ENCODE data around the gene HS2ST1. TPM values are rescaled to one million over a fixed set of nuclear protein-coding genes. Genes with fewer than 3 reads are reported as not detected.

Gene HS2ST1
- total and polyA plus RNA-seq, 2 donors (not counting 1 experiment from before 2014, with no cell fraction given) = 19.2 to 22.5 TPM

- Histone ChIP-seq H3K9ac (ENCODE audit: insufficient read depth, low read length) (no peak overlapping the region), H3K9me3 (ENCODE audit: control insufficient read depth, insufficient read depth, low read depth, low read length) (no peaks in the 10 kb centered on the region), H2AFZ (ENCODE audit: low read length) (no peak overlapping the region), H3K27ac (ENCODE audit: insufficient read depth, low read length) (no peak overlapping the region), H3K4me1 (ENCODE audit: control insufficient read depth, extremely low read depth, insufficient read depth, low read length) (peaks cover 2% of the 10 kb centered on the region), H3K36me3 (ENCODE audit: control insufficient read depth, insufficient read depth, low read length) (no peaks in the 10 kb centered on the region), H3K4me2 (ENCODE audit: extremely low read depth, insufficient read depth, low read length) (no peak overlapping the region), H3K4me3 (replicated peaks in 1 of 4; ENCODE audit: control extremely low read depth in 1 of 4, insufficient read depth in 1 of 4, low read depth in 3 of 4, low read length in 4 of 4) (no peak overlapping the region), H3K79me2 (ENCODE audit: control insufficient read depth, insufficient read depth, low read length) (no peaks in the 10 kb centered on the region), H4K20me1 (ENCODE audit: control insufficient read depth, extremely low read depth, insufficient read depth, low read length) (no peaks in the 10 kb centered on the region), H3K27me3 (ENCODE audit: control insufficient read depth, insufficient read depth, low read length) (no peaks in the 10 kb centered on the region)
- no peak for TF ChIP-seq EZH2 (IDR thresholded peaks at IDR 0.05; ENCODE audit: low read length, missing control alignments)
- TF ChIP-seq, protein P1, sequence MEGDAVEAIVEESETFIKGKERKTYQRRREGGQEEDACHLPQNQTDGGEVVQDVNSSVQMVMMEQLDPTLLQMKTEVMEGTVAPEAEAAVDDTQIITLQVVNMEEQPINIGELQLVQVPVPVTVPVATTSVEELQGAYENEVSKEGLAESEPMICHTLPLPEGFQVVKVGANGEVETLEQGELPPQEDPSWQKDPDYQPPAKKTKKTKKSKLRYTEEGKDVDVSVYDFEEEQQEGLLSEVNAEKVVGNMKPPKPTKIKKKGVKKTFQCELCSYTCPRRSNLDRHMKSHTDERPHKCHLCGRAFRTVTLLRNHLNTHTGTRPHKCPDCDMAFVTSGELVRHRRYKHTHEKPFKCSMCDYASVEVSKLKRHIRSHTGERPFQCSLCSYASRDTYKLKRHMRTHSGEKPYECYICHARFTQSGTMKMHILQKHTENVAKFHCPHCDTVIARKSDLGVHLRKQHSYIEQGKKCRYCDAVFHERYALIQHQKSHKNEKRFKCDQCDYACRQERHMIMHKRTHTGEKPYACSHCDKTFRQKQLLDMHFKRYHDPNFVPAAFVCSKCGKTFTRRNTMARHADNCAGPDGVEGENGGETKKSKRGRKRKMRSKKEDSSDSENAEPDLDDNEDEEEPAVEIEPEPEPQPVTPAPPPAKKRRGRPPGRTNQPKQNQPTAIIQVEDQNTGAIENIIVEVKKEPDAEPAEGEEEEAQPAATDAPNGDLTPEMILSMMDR (conservative IDR thresholded peaks at IDR 0.05 in 1 of 2, IDR thresholded peaks at IDR 0.05 in 1 of 2; ENCODE audit: low read depth in 1 of 2, low read length in 2 of 2) = no peak
- no peak for DNase-seq (ENCODE audit: low read depth in 2 of 2)
These were observed 207.8 kb downstream of the HS2ST1 start for GRCh38 chr1:87122243-87122642.

DNA sequence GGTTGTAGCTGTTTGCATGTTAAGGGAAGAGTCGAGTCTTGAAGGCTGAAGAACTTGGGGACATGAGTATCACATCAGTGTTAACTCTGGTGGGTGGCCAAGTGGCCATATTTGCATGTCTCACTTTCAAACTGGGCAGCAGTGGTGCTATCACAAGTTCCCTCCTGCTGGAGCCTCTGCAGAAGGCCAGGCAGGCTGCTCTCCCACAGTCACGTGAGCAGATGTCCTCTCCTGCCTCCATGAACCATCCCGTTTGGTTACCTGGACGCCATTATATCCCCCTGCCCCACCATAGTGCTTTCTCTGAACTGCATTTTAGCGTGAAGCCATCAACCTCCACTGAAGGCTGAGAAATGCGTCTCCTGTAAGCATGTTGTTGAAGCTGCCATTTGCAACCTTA, 209.2 kb downstream of the HS2ST1 start:
- H3K4me2 ChIP-seq (ENCODE audit: extremely low read depth, insufficient read depth, low read length) = no peak overlapping the region
- peaks cover 2% of the 10 kb centered on the region for H3K4me1 ChIP-seq (ENCODE audit: control insufficient read depth, extremely low read depth, insufficient read depth, low read length)
- no peaks in the 10 kb centered on the region for H4K20me1 ChIP-seq (ENCODE audit: control insufficient read depth, extremely low read depth, insufficient read depth, low read length)
- no peak overlapping the region for H3K4me3 ChIP-seq (replicated peaks in 1 of 4; ENCODE audit: control extremely low read depth in 1 of 4, insufficient read depth in 1 of 4, low read depth in 3 of 4, low read length in 4 of 4)
- H3K36me3 ChIP-seq (ENCODE audit: control insufficient read depth, insufficient read depth, low read length) = no peaks in the 10 kb centered on the region
- no peaks in the 10 kb centered on the region for H3K79me2 ChIP-seq (ENCODE audit: control insufficient read depth, insufficient read depth, low read length)
- DNase-seq (ENCODE audit: low read depth in 2 of 2) = no peak
- no peak overlapping the region for H2AFZ ChIP-seq (ENCODE audit: low read length)
- no peaks in the 10 kb centered on the region for H3K27me3 ChIP-seq (ENCODE audit: control insufficient read depth, insufficient read depth, low read length)
- no peak overlapping the region for H3K27ac ChIP-seq (ENCODE audit: insufficient read depth, low read length)
- no peak overlapping the region for H3K9ac ChIP-seq (ENCODE audit: insufficient read depth, low read length)
- H3K9me3 ChIP-seq (ENCODE audit: control insufficient read depth, insufficient read depth, low read depth, low read length) = no peaks in the 10 kb centered on the region
- TF ChIP-seq, protein P1 (conservative IDR thresholded peaks at IDR 0.05 in 1 of 2, IDR thresholded peaks at IDR 0.05 in 1 of 2; ENCODE audit: low read depth in 1 of 2, low read length in 2 of 2) = no peak
- no peak for TF ChIP-seq EZH2 (IDR thresholded peaks at IDR 0.05; ENCODE audit: low read length, missing control alignments)

DNA sequence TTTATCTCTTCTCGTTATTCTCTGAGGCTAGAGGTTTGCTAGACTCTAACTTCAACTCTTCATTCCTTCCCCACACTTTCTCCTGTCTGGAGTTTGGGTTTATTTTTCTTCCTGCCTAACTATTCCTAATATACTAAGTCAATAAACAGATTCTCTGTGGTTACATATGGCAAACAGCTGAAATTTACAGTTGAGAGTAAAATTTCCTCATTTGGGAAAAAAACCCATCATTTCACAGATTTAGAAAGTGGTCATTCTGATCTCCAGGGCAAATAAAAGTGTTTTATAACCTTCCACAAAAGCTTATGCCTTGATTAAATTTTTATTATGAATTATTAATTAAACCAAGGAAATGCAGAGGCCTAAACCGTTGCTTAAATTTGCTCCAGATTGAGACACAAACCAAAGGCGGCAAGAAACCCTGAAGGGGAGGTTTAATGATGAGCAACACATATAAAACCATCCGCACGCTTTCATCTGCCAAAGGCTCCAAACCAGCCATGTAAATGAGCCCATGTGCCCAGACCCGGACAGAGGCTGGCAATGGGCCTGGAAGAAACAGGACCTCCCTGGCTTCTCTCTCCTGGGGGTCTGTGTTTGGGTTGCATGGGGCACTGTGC, 212.6 kb downstream of the HS2ST1 start:
- Histone ChIP-seq H3K27ac (ENCODE audit: insufficient read depth, low read length) (no peak overlapping the region), H3K4me3 (replicated peaks in 1 of 4; ENCODE audit: control extremely low read depth in 1 of 4, insufficient read depth in 1 of 4, low read depth in 3 of 4, low read length in 4 of 4) (no peak overlapping the region), H3K4me2 (ENCODE audit: extremely low read depth, insufficient read depth, low read length) (no peak overlapping the region), H3K27me3 (ENCODE audit: control insufficient read depth, insufficient read depth, low read length) (no peaks in the 10 kb centered on the region), H3K36me3 (ENCODE audit: control insufficient read depth, insufficient read depth, low read length) (no peaks in the 10 kb centered on the region), H3K9ac (ENCODE audit: insufficient read depth, low read length) (no peak overlapping the region), H3K4me1 (ENCODE audit: control insufficient read depth, extremely low read depth, insufficient read depth, low read length) (peaks cover 8% of the 10 kb centered on the region), H3K9me3 (ENCODE audit: control insufficient read depth, insufficient read depth, low read depth, low read length) (no peaks in the 10 kb centered on the region), H3K79me2 (ENCODE audit: control insufficient read depth, insufficient read depth, low read length) (no peaks in the 10 kb centered on the region), H4K20me1 (ENCODE audit: control insufficient read depth, extremely low read depth, insufficient read depth, low read length) (no peaks in the 10 kb centered on the region), H2AFZ (ENCODE audit: low read length) (no peak overlapping the region)
- no peak for TF ChIP-seq EZH2 (IDR thresholded peaks at IDR 0.05; ENCODE audit: low read length, missing control alignments)
- TF ChIP-seq, protein P1 (conservative IDR thresholded peaks at IDR 0.05 in 1 of 2, IDR thresholded peaks at IDR 0.05 in 1 of 2; ENCODE audit: low read depth in 1 of 2, low read length in 2 of 2) = no peak
- DNase-seq (ENCODE audit: low read depth in 2 of 2) = peak in 1 of 2 donors; percentile 28
